Breast epithelium (tissue), 4 donors: Measurements from ENCODE around the gene TBR1. TPM values are rescaled to one million over a fixed set of nuclear protein-coding genes. Genes with fewer than 3 reads are reported as not detected.

Source experiments
- DNase-seq, 2 donors: peaks; one replicate each; pipeline ENCODE4 v3.0.0-alpha.2; 2019; ENCODE audit warnings: low spot score in 2 of 2
- H3K27ac ChIP-seq, 2 donors: fragments of 200-600 bp; sonication (generic) in 1 of 2; one replicate each; pipeline ENCODE4 v1.5.1; 2016 to 2019; ENCODE audit warnings: mild to moderate bottlenecking in 1 of 2
- H3K27me3 ChIP-seq, 2 donors: fragments of 200-600 bp; sonication (generic) in 1 of 2; one replicate each; pipeline versions ENCODE4 v1.5.1 to v1.6.0; 2017 to 2019; ENCODE audit warnings: control low read depth in 1 of 2, mild to moderate bottlenecking in 1 of 2
- H3K36me3 ChIP-seq: fragments of 200-600 bp; one replicate; pipeline ENCODE4 v1.5.1; 2019
- H3K4me1 ChIP-seq, 2 donors: fragments of 200-600 bp; sonication (generic); one replicate each; pipeline ENCODE4 v1.5.1; 2016 to 2019; ENCODE audit warnings: control low read depth in 1 of 2
- H3K4me3 ChIP-seq, 3 donors: fragments of 200-600 bp; sonication (generic); 1 replicate in 2 of 3; 2 replicates in 1 of 3; pipeline ENCODE4 v1.5.1; 2016 to 2019; ENCODE audit warnings: mild to moderate bottlenecking in 3 of 3, moderate library complexity in 2 of 3
- H3K9me3 ChIP-seq, 2 donors: fragments of 200-600 bp; sonication (generic) in 1 of 2; one replicate each; pipeline ENCODE4 v1.5.1; 2016 to 2019; ENCODE audit warnings: control low read depth in 1 of 2
- POLR2A ChIP-seq: fragments of 450-650 bp; IDR thresholded peaks from one replicate; pipeline ENCODE4 v1.6.1; 2016; ENCODE audit warnings: antibody characterized with exemption, mild to moderate bottlenecking, moderate library complexity
- POLR2AphosphoS5 ChIP-seq, 3 donors: sonication (generic); formaldehyde crosslinking; IDR thresholded peaks; one replicate each; pipeline ENCODE4 v1.6.1; 2017; ENCODE audit warnings: antibody characterized with exemption in 3 of 3
- intact Hi-C: fragments of 100-400 bp; cut with DNase I; formaldehyde crosslinking; loops from one replicate; pipeline ENCODE4 v1.15.1; 2023; ENCODE audit warnings: low total_unique reads
- total RNA-seq, 3 donors: library from RNA; depleted of rRNA; stranded (reverse); fragments of >200 nt; gene quantifications; one replicate each; pipeline ENCODE4 v1.1.0, GENCODE V29; 2016
- TF ChIP-seq, protein P1 (sequence below), 3 donors: fragments of 450-650 bp; IDR thresholded peaks; one replicate each; pipeline ENCODE4 v1.5.1; 2016 to 2017; ENCODE audit warnings: antibody characterized with exemption in 3 of 3, mild to moderate bottlenecking in 3 of 3, moderate library complexity in 3 of 3

TBR1 gene
- total RNA-seq = under 1 TPM in 2 of 3 donors, not detected in 1; 0.33 to 0.64 TPM

DNA sequence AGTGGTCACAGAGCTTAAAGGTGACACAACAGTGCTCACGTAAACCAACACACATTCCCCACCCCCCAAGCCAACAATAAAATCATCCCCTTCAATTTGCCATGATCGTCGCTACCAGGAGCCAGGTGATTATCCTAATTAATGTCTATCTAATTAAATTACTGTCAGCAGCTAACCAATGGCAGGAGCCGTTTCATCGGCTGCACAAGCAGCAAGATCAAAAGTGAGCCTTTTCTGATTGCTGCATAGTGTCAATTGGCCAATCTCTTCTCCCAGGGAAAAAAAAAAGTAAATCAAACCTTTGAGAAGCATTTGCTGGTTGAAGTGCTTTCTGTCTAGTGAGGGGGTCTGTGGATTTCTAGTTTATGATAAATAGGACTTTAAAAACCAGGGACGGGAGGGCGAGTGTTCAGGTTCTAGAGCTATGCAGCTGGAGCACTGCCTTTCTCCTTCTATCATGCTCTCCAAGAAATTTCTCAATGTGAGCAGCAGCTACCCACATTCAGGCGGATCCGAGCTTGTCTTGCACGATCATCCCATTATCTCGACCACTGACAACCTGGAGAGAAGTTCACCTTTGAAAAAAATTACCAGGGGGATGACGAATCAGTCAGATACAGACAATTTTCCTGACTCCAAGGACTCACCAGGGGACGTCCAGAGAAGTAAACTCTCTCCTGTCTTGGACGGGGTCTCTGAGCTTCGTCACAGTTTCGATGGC is at the start of gene TBR1:
Gene TBR1, plus strand, starts transcription at position 311 of the 721 bp plus-strand sequence. Its CDS starts 114 bp downstream, at position 425.
- peaks cover 14 to 16% of the 10 kb centered on the region in 2 donors for H3K4me1 ChIP-seq
- peaks cover 5 to 69% of the 10 kb centered on the region in 2 donors for H3K27me3 ChIP-seq

DNA sequence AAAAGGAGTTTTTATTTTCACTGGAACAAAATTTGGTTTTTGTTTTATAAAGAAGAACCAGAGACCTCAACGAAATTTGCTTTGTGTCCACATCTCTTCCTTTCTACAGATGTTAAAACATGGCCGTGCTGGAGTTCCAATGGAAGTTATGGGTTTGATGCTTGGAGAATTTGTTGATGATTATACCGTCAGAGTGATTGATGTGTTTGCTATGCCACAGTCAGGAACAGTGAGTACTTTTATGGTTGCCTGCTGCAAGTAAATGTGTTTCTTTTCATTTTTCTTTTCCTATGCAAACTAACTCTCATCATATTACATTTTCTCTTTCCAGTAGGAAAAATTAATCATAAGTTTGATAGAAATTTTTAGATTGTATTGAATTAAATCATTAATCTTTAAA is 48.4 kb upstream of the TBR1 start:
- Histone ChIP-seq H3K4me3 (no peak overlapping the region), H3K27me3 (no peaks in the 10 kb centered on the region), H3K27ac (no peak overlapping the region), H3K4me1 (no peaks in the 10 kb centered on the region), H3K9me3 (peaks cover 0 to 5% of the 10 kb centered on the region in 2 donors), H3K36me3 (peaks cover 11% of the 10 kb centered on the region)
- TF ChIP-seq POLR2AphosphoS5 (IDR thresholded peaks at IDR 0.05) = no peak
- no peak for TF ChIP-seq POLR2A
- TF ChIP-seq, protein P1, sequence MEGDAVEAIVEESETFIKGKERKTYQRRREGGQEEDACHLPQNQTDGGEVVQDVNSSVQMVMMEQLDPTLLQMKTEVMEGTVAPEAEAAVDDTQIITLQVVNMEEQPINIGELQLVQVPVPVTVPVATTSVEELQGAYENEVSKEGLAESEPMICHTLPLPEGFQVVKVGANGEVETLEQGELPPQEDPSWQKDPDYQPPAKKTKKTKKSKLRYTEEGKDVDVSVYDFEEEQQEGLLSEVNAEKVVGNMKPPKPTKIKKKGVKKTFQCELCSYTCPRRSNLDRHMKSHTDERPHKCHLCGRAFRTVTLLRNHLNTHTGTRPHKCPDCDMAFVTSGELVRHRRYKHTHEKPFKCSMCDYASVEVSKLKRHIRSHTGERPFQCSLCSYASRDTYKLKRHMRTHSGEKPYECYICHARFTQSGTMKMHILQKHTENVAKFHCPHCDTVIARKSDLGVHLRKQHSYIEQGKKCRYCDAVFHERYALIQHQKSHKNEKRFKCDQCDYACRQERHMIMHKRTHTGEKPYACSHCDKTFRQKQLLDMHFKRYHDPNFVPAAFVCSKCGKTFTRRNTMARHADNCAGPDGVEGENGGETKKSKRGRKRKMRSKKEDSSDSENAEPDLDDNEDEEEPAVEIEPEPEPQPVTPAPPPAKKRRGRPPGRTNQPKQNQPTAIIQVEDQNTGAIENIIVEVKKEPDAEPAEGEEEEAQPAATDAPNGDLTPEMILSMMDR (IDR thresholded peaks at IDR 0.05) = no peak
- DNase-seq = no peak
- intact Hi-C loops = no loop called here

More for the DNA sequence above, at the start of gene TBR1:
- no peak for TF ChIP-seq POLR2A
- TF ChIP-seq POLR2AphosphoS5 (IDR thresholded peaks at IDR 0.05) = no peak
- TF ChIP-seq, protein P1 (IDR thresholded peaks at IDR 0.05) = no peak
- DNase-seq = no peak
- intact Hi-C loops = no loop called here
- peak within 1 kb of the TSS; percentile 45 to 79 (median 50) for H3K4me3 ChIP-seq
- H3K36me3 ChIP-seq = no peaks in the 10 kb centered on the region
- no peak within 1 kb of the TSS for H3K27ac ChIP-seq
- H3K9me3 ChIP-seq = no peaks in the 10 kb centered on the region

DNA sequence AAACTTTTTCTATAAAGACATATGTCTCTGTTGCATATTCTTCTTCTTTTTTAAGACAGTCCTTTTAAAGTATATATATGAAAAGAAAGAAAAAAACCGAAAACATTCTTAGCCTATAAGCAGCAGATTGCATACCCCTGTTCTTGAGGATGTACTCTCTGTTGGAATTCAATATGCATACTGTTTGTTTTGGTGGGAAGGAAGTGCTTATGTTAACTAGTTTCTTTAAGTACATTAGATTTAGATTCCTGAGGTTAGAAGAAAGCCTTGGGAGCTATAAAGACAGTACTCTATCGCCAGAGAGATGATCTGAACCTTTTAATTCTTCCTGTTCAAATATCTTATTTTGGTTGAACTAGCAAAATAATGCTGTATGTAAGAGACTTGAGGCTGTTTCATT is 46.8 kb upstream of the TBR1 start:
- Histone ChIP-seq H3K9me3 (no peaks in the 10 kb centered on the region), H3K27ac (no peak overlapping the region), H3K27me3 (no peaks in the 10 kb centered on the region), H3K4me3 (no peak overlapping the region), H3K36me3 (peaks cover 11% of the 10 kb centered on the region), H3K4me1 (no peaks in the 10 kb centered on the region)
- no peak for DNase-seq
- intact Hi-C loops = no loop called here
- TF ChIP-seq POLR2AphosphoS5 (IDR thresholded peaks at IDR 0.05) = no peak
- no peak for TF ChIP-seq POLR2A
- TF ChIP-seq, protein P1 (IDR thresholded peaks at IDR 0.05) = no peak

DNA sequence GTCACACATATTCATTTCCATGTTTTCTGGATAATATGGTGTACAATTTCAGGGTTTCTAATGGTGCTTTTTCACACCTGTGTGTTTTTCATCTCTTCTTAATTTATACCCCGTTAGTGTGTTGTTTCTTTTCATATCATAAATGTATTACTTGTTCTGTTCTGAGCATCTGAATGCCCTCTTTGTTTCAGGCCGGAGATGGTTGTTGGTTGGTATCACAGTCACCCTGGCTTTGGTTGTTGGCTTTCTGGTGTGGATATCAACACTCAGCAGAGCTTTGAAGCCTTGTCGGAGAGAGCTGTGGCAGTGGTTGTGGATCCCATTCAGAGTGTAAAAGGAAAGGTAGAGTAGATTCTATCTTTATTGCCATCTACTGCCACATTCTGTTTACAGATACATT is 45.1 kb upstream of the TBR1 start:
- intact Hi-C loops = no loop called here
- no peak overlapping the region for H3K27ac ChIP-seq

DNA sequence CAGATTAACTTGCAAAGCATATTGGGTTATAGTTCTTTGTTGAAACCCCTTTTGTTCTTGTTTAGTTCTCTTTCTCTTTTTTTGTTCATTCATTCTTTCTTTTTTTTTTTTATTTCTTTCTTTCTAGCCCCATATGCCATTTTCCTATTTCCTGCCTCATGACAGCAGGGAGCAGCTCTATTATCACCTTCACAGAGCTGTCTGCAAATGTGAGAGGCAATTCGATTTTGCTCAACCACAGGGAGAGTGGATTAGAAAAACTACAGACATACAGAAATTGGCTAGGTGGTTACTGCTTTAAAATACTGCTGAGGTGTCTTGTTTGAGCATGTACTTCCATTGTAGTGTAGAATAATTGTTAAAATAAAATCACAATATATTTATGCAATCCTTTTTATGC is 44.2 kb upstream of the TBR1 start:
- TF ChIP-seq POLR2A = no peak
- TF ChIP-seq, protein P1 (IDR thresholded peaks at IDR 0.05) = no peak
- no peak for TF ChIP-seq POLR2AphosphoS5 (IDR thresholded peaks at IDR 0.05)
- Histone ChIP-seq H3K27ac (no peak overlapping the region), H3K4me3 (no peak overlapping the region), H3K9me3 (no peaks in the 10 kb centered on the region), H3K4me1 (no peaks in the 10 kb centered on the region), H3K36me3 (peaks cover 11% of the 10 kb centered on the region), H3K27me3 (no peaks in the 10 kb centered on the region)
- intact Hi-C loops = no loop called here
- no peak for DNase-seq

More for the DNA sequence above, 45.1 kb upstream of the TBR1 start:
- H3K4me3 ChIP-seq = no peak overlapping the region
- no peaks in the 10 kb centered on the region for H3K27me3 ChIP-seq
- TF ChIP-seq, protein P1 (IDR thresholded peaks at IDR 0.05) = no peak
- no peak for TF ChIP-seq POLR2A
- TF ChIP-seq POLR2AphosphoS5 (IDR thresholded peaks at IDR 0.05) = no peak
- no peaks in the 10 kb centered on the region for H3K4me1 ChIP-seq
- no peak for DNase-seq
- no peaks in the 10 kb centered on the region for H3K9me3 ChIP-seq
- H3K36me3 ChIP-seq = peaks cover 11% of the 10 kb centered on the region
